ENCODE measurements around the gene G6PC2. TPM values are rescaled to one million over a fixed set of nuclear protein-coding genes. Genes with fewer than 3 reads are reported as not detected.

The G6PC2 gene
- total RNA-seq, 2 experiments from 2014 or later = not detected

- no peak overlapping the region for H3K27ac ChIP-seq (ENCODE audit: low read depth, low read length, poor library complexity, severe bottlenecking)
- no TSS peak for BruUV-seq (replicated peaks)
- no peaks in the 10 kb centered on the region for H4K20me1 ChIP-seq (ENCODE audit: insufficient read depth, low read length)
- H3K9me2 ChIP-seq (ENCODE audit: insufficient read depth, low read length) = no peaks in the 10 kb centered on the region
- ChIA-PET CTCF (ENCODE audit: unreplicated experiment) (no interaction called here), POLR2A (no interaction called here)
- H3K36me3 ChIP-seq (ENCODE audit: insufficient read depth, low read length) = peaks cover 37% of the 10 kb centered on the region
- no peaks in the 10 kb centered on the region for H3K79me2 ChIP-seq (ENCODE audit: insufficient read depth, low read depth, low read length)
- no peak for DNase-seq (ENCODE audit: low spot score)
- H2AFZ ChIP-seq (ENCODE audit: low read length) = no peak overlapping the region
- no peaks in the 10 kb centered on the region for H3K4me1 ChIP-seq (ENCODE audit: insufficient read depth, low read length, poor library complexity, severe bottlenecking)
- H3K4me3 ChIP-seq (ENCODE audit: low read depth, low read length, poor library complexity, severe bottlenecking) = no peak overlapping the region
- intact Hi-C loops (cut with micrococcal nuclease; ENCODE audit: unreplicated experiment) = no loop called here
- H3K4me2 ChIP-seq (ENCODE audit: low read length) = no peak overlapping the region
- H3K9me3 ChIP-seq (ENCODE audit: low read length) = no peaks in the 10 kb centered on the region
- TF ChIP-seq CTCF (conservative IDR thresholded peaks at IDR 0.05; ENCODE audit: low read length) = no peak
- no peak for TF ChIP-seq EZH2phosphoT487 (IDR thresholded peaks at IDR 0.05; ENCODE audit: borderline replicate concordance, low read depth, low read length)
Measured at GRCh38 chr2:168852481-168852880, 48.6 kb upstream of the G6PC2 start.

- Histone ChIP-seq H3K4me2 (ENCODE audit: low read length) (no peak overlapping the region), H3K27ac (ENCODE audit: low read depth, low read length, poor library complexity, severe bottlenecking) (no peak overlapping the region), H3K79me2 (ENCODE audit: insufficient read depth, low read depth, low read length) (no peaks in the 10 kb centered on the region), H3K9me3 (ENCODE audit: low read length) (no peaks in the 10 kb centered on the region), H4K20me1 (ENCODE audit: insufficient read depth, low read length) (no peaks in the 10 kb centered on the region), H3K9me2 (ENCODE audit: insufficient read depth, low read length) (no peaks in the 10 kb centered on the region), H3K4me1 (ENCODE audit: insufficient read depth, low read length, poor library complexity, severe bottlenecking) (no peaks in the 10 kb centered on the region), H3K4me3 (ENCODE audit: low read depth, low read length, poor library complexity, severe bottlenecking) (no peak overlapping the region), H3K36me3 (ENCODE audit: insufficient read depth, low read length) (peaks cover 44% of the 10 kb centered on the region), H2AFZ (ENCODE audit: low read length) (no peak overlapping the region)
- CTCF ChIA-PET (ENCODE audit: unreplicated experiment) = no interaction called here
- POLR2A ChIA-PET = no interaction called here
- no peak for DNase-seq (ENCODE audit: low spot score)
- no peak for TF ChIP-seq CTCF (conservative IDR thresholded peaks at IDR 0.05; ENCODE audit: low read length)
- TF ChIP-seq EZH2phosphoT487 (IDR thresholded peaks at IDR 0.05; ENCODE audit: borderline replicate concordance, low read depth, low read length) = no peak
- intact Hi-C loops (cut with micrococcal nuclease; ENCODE audit: unreplicated experiment) = no loop called here
- no TSS peak for BruUV-seq (replicated peaks)
Measured at GRCh38 chr2:168853471-168853870, 47.6 kb upstream of the G6PC2 start.

GRCh38 chr2:168854651-168855050 lies 46.4 kb upstream of the G6PC2 start:
- H4K20me1 ChIP-seq (ENCODE audit: insufficient read depth, low read length) = no peaks in the 10 kb centered on the region
- no peak overlapping the region for H3K27ac ChIP-seq (ENCODE audit: low read depth, low read length, poor library complexity, severe bottlenecking)
- no peaks in the 10 kb centered on the region for H3K79me2 ChIP-seq (ENCODE audit: insufficient read depth, low read depth, low read length)
- TF ChIP-seq CTCF (conservative IDR thresholded peaks at IDR 0.05; ENCODE audit: low read length) (no peak), EZH2phosphoT487 (IDR thresholded peaks at IDR 0.05; ENCODE audit: borderline replicate concordance, low read depth, low read length) (no peak)
- no TSS peak for BruUV-seq (replicated peaks)
- H3K4me1 ChIP-seq (ENCODE audit: insufficient read depth, low read length, poor library complexity, severe bottlenecking) = no peaks in the 10 kb centered on the region
- H3K4me2 ChIP-seq (ENCODE audit: low read length) = no peak overlapping the region
- no peak for DNase-seq (ENCODE audit: low spot score)
- no peak overlapping the region for H2AFZ ChIP-seq (ENCODE audit: low read length)
- CTCF ChIA-PET (ENCODE audit: unreplicated experiment) = no interaction called here
- no peaks in the 10 kb centered on the region for H3K9me2 ChIP-seq (ENCODE audit: insufficient read depth, low read length)
- POLR2A ChIA-PET = interaction anchor here (1.0 kb wide), 1 partner anchor 10 kb away, joined by 3 read pairs; no protein-coding TSS in a partner anchor
- H3K9me3 ChIP-seq (ENCODE audit: low read length) = no peaks in the 10 kb centered on the region
- no peak overlapping the region for H3K4me3 ChIP-seq (ENCODE audit: low read depth, low read length, poor library complexity, severe bottlenecking)
- intact Hi-C loops (cut with micrococcal nuclease; ENCODE audit: unreplicated experiment) = no loop called here
- H3K36me3 ChIP-seq (ENCODE audit: insufficient read depth, low read length) = peaks cover 50% of the 10 kb centered on the region
